ENCODE data around the gene LRRC34. TPM values are rescaled to one million over a fixed set of nuclear protein-coding genes. Genes with fewer than 3 reads are reported as not detected.

The LRRC34 gene
- total and polyA plus RNA-seq, 2 of the 8 experiments (the other 6 are each of a cell fraction or from before 2014, with no cell fraction given): 3.3 to 4.1 TPM

DNA sequence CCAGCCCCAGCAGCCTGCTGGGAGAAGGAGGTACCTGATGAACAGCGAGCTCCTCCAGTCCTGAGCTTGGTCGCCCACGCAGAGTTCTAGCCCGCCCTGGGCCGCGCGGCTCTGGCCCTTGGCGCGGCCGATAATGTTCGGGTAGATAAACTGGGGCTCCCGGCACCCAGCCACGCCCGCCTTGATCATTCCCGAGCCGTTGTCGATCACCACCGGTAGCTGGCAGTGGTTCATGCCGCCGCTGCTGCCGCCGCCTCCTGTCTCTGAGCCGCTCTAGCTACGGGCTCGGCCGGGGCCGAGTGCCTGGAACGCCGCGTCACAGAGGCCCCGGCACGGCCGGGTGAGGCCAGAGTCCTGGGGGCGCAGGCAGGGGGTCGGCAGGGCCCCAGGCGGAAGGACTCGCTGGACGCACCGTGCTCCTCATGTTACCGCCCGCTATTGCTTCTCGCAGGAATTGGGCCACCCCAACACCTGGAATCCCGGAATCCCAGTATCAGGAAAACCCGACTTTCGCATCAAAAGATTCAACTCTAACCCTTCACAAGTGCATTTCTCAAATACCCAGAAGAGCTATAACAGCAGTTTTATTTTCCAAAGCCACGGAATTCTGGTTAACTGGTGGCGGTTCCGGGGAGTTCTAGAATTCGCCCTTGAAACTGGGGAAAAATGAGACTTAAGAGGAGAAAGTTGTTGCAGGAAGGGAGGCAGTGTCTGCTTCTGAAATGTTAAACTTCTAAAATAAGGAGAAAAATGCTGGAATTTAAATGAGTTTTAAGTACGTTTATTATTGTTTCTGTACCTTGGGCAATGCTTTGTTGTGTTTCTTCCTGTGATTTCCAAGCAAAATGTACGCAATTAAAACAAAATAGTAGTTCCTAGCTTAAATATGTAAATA, 43.2 kb downstream of the LRRC34 start, which contains the start of gene ACTRT3 (continued):
- TF ChIP-seq, protein P1, sequence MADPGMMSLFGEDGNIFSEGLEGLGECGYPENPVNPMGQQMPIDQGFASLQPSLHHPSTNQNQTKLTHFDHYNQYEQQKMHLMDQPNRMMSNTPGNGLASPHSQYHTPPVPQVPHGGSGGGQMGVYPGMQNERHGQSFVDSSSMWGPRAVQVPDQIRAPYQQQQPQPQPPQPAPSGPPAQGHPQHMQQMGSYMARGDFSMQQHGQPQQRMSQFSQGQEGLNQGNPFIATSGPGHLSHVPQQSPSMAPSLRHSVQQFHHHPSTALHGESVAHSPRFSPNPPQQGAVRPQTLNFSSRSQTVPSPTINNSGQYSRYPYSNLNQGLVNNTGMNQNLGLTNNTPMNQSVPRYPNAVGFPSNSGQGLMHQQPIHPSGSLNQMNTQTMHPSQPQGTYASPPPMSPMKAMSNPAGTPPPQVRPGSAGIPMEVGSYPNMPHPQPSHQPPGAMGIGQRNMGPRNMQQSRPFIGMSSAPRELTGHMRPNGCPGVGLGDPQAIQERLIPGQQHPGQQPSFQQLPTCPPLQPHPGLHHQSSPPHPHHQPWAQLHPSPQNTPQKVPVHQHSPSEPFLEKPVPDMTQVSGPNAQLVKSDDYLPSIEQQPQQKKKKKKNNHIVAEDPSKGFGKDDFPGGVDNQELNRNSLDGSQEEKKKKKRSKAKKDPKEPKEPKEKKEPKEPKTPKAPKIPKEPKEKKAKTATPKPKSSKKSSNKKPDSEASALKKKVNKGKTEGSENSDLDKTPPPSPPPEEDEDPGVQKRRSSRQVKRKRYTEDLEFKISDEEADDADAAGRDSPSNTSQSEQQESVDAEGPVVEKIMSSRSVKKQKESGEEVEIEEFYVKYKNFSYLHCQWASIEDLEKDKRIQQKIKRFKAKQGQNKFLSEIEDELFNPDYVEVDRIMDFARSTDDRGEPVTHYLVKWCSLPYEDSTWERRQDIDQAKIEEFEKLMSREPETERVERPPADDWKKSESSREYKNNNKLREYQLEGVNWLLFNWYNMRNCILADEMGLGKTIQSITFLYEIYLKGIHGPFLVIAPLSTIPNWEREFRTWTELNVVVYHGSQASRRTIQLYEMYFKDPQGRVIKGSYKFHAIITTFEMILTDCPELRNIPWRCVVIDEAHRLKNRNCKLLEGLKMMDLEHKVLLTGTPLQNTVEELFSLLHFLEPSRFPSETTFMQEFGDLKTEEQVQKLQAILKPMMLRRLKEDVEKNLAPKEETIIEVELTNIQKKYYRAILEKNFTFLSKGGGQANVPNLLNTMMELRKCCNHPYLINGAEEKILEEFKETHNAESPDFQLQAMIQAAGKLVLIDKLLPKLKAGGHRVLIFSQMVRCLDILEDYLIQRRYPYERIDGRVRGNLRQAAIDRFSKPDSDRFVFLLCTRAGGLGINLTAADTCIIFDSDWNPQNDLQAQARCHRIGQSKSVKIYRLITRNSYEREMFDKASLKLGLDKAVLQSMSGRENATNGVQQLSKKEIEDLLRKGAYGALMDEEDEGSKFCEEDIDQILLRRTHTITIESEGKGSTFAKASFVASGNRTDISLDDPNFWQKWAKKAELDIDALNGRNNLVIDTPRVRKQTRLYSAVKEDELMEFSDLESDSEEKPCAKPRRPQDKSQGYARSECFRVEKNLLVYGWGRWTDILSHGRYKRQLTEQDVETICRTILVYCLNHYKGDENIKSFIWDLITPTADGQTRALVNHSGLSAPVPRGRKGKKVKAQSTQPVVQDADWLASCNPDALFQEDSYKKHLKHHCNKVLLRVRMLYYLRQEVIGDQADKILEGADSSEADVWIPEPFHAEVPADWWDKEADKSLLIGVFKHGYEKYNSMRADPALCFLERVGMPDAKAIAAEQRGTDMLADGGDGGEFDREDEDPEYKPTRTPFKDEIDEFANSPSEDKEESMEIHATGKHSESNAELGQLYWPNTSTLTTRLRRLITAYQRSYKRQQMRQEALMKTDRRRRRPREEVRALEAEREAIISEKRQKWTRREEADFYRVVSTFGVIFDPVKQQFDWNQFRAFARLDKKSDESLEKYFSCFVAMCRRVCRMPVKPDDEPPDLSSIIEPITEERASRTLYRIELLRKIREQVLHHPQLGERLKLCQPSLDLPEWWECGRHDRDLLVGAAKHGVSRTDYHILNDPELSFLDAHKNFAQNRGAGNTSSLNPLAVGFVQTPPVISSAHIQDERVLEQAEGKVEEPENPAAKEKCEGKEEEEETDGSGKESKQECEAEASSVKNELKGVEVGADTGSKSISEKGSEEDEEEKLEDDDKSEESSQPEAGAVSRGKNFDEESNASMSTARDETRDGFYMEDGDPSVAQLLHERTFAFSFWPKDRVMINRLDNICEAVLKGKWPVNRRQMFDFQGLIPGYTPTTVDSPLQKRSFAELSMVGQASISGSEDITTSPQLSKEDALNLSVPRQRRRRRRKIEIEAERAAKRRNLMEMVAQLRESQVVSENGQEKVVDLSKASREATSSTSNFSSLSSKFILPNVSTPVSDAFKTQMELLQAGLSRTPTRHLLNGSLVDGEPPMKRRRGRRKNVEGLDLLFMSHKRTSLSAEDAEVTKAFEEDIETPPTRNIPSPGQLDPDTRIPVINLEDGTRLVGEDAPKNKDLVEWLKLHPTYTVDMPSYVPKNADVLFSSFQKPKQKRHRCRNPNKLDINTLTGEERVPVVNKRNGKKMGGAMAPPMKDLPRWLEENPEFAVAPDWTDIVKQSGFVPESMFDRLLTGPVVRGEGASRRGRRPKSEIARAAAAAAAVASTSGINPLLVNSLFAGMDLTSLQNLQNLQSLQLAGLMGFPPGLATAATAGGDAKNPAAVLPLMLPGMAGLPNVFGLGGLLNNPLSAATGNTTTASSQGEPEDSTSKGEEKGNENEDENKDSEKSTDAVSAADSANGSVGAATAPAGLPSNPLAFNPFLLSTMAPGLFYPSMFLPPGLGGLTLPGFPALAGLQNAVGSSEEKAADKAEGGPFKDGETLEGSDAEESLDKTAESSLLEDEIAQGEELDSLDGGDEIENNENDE (IDR thresholded peaks at IDR 0.05; ENCODE audit: insufficient replicate concordance, low read length): peak; percentile 60
- TF ChIP-seq SIX5 (IDR thresholded peaks at IDR 0.05; ENCODE audit: low read depth, low read length) (no peak), SP2 (IDR thresholded peaks at IDR 0.05; ENCODE audit: low read length) (no peak), KDM1A (IDR thresholded peaks at IDR 0.05; ENCODE audit: borderline replicate concordance, low read length) (no peak), SIRT6 (IDR thresholded peaks at IDR 0.05; ENCODE audit: low read length) (no peak), NRF1 (IDR thresholded peaks at IDR 0.05; ENCODE audit: low read depth, low read length) (no peak), SAP30 (IDR thresholded peaks at IDR 0.05; ENCODE audit: insufficient read depth, insufficient replicate concordance, low read length) (no peak), CEBPB (IDR thresholded peaks at IDR 0.05; ENCODE audit: low read depth, low read length) (no peak), POU5F1 (IDR thresholded peaks at IDR 0.05; ENCODE audit: low read depth, low read length) (no peak)
- TF ChIP-seq, protein P2, sequence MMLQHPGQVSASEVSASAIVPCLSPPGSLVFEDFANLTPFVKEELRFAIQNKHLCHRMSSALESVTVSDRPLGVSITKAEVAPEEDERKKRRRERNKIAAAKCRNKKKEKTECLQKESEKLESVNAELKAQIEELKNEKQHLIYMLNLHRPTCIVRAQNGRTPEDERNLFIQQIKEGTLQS (IDR thresholded peaks at IDR 0.05; ENCODE audit: insufficient read depth, low read depth, low read length): no peak

Data from H1 (cell line).